22Rv1 (cell line): Measurements from ENCODE around the gene TMEM37.

Experiments used
- H3K27ac ChIP-seq: fragments of 450-650 bp; 2 replicates; pipeline ENCODE4 v1.5.1; 2017
- ZFX ChIP-seq: fragments of 450-650 bp; IDR thresholded peaks from 2 replicates; pipeline ENCODE4 v1.6.1; 2017; ENCODE audit warnings: antibody characterized with exemption, borderline replicate concordance
- TF ChIP-seq, protein P1 (sequence below): fragments of 450-650 bp; IDR thresholded peaks from 2 replicates; pipeline ENCODE4 v1.5.1; 2017; ENCODE audit warnings: mild to moderate bottlenecking

The TMEM37 gene

DNA sequence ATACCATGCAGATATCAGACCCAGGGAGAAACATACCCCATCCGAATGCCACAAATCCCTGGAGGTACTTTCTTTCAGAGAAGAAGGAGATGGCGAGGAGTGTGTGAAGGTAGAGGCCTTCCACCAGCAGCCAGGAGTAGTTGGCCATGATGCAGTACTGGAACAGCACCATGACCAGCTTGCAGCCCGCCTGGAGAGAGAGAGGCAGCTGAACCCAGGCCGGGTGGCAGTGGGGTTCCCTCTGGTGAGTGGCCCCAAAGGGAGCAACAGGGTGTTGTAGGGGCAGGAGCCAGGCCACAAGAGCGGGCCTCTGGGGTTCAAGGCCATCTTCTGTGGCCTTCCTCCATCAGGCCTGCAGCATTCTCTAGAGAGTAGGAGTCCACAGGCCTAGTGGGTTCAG, 30.2 kb downstream of the TMEM37 start:
- TF ChIP-seq ZFX: no peak
- TF ChIP-seq, protein P1, sequence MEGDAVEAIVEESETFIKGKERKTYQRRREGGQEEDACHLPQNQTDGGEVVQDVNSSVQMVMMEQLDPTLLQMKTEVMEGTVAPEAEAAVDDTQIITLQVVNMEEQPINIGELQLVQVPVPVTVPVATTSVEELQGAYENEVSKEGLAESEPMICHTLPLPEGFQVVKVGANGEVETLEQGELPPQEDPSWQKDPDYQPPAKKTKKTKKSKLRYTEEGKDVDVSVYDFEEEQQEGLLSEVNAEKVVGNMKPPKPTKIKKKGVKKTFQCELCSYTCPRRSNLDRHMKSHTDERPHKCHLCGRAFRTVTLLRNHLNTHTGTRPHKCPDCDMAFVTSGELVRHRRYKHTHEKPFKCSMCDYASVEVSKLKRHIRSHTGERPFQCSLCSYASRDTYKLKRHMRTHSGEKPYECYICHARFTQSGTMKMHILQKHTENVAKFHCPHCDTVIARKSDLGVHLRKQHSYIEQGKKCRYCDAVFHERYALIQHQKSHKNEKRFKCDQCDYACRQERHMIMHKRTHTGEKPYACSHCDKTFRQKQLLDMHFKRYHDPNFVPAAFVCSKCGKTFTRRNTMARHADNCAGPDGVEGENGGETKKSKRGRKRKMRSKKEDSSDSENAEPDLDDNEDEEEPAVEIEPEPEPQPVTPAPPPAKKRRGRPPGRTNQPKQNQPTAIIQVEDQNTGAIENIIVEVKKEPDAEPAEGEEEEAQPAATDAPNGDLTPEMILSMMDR: no peak
- H3K27ac ChIP-seq: no peak overlapping the region

DNA sequence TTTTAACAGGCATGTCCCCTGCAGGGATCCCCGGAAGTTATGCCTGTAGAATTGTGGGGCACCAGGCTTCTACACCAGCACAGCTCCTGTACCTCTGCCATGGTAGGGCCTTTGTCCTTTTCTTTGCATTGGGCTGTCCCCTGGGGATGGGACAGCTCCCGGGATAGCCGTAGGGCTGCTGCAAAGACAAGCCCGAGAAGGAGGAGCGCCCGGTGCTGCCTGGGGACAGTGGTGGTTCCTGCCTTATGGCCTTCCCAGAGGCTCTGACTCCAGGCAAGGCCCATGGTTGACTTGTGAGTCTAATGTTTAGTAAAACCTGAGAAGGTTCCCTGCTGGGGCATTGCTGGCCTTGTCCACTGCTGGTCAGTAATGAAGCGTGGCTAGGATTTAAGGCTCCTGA, 30.9 kb downstream of the TMEM37 start:
- no peak overlapping the region for H3K27ac ChIP-seq

DNA sequence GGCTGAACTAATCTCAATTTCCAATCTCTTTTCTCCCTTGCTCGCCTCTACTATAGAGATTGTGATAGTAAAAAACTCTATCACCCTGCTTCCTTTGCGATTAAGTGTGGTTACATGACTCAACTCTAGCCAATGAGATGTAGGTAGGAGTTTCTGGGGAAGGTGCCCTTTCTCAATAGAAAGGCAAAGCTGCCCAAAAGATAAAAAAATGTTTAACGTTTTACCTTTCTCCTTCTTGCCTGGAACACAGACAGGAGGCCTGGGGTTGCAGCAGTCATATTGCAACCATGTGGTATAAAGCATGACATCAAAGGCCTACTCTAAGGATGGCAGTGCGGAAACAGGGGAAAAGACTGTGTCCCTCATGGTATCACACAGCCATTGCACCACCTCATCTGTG, 31.5 kb downstream of the TMEM37 start:
- TF ChIP-seq, protein P1: no peak
- TF ChIP-seq ZFX: no peak

More for the DNA sequence above, 30.9 kb downstream of the TMEM37 start:
- TF ChIP-seq, protein P1: no peak
- TF ChIP-seq ZFX: no peak

DNA sequence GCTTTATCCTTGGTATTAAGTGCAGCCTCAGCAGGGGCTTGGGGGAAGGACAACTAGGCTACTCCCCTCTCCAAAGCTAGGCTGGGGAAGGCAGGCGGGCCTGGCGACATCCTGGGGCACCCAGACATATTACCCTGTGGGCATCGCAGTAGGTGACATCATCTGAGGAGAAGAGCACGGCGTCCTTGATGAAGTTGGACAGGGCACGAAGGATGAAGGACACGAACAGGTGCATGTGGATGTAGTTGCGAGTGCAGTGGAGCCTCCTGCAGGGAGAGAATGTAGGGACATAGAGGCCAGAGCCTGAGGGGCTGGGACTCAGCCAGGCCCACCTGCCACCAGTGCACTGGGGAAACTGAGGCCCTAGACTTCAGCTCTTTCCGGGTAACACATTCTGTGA, 32.3 kb downstream of the TMEM37 start:
- TF ChIP-seq, protein P1: no peak
- no peak for TF ChIP-seq ZFX
- H3K27ac ChIP-seq: no peak overlapping the region

More for the DNA sequence above, 31.5 kb downstream of the TMEM37 start:
- no peak overlapping the region for H3K27ac ChIP-seq

DNA sequence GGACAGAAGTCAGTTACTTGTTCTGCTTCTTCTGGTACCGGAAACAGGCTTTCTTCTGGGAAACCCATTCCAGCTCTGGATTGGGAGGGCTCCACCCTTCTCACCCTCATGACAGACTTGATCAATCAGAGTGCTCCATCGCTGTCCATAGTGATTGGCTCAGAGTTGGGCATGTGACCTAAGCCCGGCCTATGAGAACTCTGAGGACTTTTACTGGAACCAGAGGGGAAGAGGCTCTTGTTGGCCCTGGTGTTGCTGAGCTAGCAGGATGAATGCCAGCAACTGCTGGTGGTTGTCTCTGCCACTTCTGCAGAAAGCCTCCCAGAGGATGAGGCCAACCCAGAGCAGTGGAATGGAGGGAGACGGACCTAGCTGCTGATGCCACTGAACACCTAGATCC, 33.3 kb downstream of the TMEM37 start:
- TF ChIP-seq ZFX: no peak
- TF ChIP-seq, protein P1: no peak
- H3K27ac ChIP-seq: no peak overlapping the region

DNA sequence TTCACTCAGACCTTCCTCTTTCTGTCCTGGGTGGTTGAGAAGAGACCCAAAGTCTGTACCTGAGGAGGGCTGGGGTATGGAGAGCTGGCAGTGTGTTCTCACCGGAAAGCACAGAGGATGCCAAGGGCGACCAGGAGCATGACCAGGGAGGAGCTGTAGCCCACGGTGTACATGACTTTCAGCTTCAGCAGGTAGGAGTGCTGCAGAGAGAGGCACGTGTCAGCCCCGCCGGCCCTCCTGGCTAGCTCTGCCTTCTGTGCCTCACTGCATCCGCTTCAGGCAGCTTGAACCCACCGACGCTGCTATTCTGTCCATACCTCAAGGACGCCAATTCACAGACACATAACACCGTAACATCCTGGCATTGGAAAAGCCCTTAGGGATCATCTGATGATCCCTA, 34.0 kb downstream of the TMEM37 start:
- no peak overlapping the region for H3K27ac ChIP-seq
- TF ChIP-seq, protein P1: no peak
- TF ChIP-seq ZFX: no peak

DNA sequence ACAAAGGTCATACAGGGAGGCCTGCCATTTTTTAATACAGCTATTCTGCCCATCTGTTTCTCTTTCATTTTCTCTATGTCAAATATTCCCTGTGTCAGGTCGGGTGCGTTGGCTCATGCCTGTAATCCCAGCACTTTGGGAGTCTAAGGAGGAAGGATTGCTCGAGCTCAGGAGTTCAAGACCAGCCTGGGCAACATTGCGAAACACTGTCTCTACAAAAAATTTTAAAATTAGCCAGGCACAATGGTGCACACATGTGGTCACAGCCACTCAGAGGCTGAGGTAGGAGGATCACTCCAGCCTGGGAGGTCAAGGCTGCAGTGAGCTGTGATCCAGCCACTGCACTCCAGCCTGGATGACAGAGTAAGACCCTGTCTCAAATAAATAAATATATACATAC, 34.7 kb downstream of the TMEM37 start:
- no peak overlapping the region for H3K27ac ChIP-seq
- TF ChIP-seq, protein P1: no peak
- TF ChIP-seq ZFX: no peak
